Measurements from ENCODE around the gene TRMT61A.

TRMT61A gene

GRCh38 chr14:103514596-103515421 lies 14.2 kb upstream of the TRMT61A start:
- FAIRE-seq (no peak), DNase-seq (ENCODE audit: insufficient read length, low spot score) (no peak)
- TF ChIP-seq TAF1 (IDR thresholded peaks at IDR 0.05; ENCODE audit: low read depth, low read length): no peak
- TF ChIP-seq POU2F2 (IDR thresholded peaks at IDR 0.05; ENCODE audit: low read depth, low read length): 0 out of 2 replicates have a peak, but pooled peaks have one; percentile 13
- TF ChIP-seq PAX5 (IDR thresholded peaks at IDR 0.05; ENCODE audit: insufficient read depth, low read length, severe bottlenecking): no peak
- 0 out of 2 replicates have a peak, but pooled peaks have one; percentile 31 for TF ChIP-seq POLR2A (IDR thresholded peaks at IDR 0.05; ENCODE audit: low read depth, low read length)
- TF ChIP-seq POLR2AphosphoS5 (IDR thresholded peaks at IDR 0.05; ENCODE audit: low read depth, low read length): no peak
- no peak for TF ChIP-seq SPI1 (IDR thresholded peaks at IDR 0.05; ENCODE audit: low read depth, low read length)

GRCh38 chr14:103516426-103517173 lies 12.4 kb upstream of the TRMT61A start:
- DNase-seq (ENCODE audit: insufficient read length, low spot score): no peak
- TF ChIP-seq PAX5 (IDR thresholded peaks at IDR 0.05; ENCODE audit: insufficient read depth, low read length, severe bottlenecking): no peak
- TF ChIP-seq POLR2A (IDR thresholded peaks at IDR 0.05; ENCODE audit: low read depth, low read length): no peak
- no peak for TF ChIP-seq POLR2AphosphoS5 (IDR thresholded peaks at IDR 0.05; ENCODE audit: low read depth, low read length)
- no peak for TF ChIP-seq SPI1 (IDR thresholded peaks at IDR 0.05; ENCODE audit: low read depth, low read length)
- no peak for TF ChIP-seq TAF1 (IDR thresholded peaks at IDR 0.05; ENCODE audit: low read depth, low read length)
- TF ChIP-seq POU2F2 (IDR thresholded peaks at IDR 0.05; ENCODE audit: low read depth, low read length): no peak

GRCh38 chr14:103517174-103517566 lies 11.8 kb upstream of the TRMT61A start:
- FAIRE-seq (no peak), DNase-seq (ENCODE audit: insufficient read length, low spot score) (no peak)
- no peak for TF ChIP-seq POLR2A (IDR thresholded peaks at IDR 0.05; ENCODE audit: low read depth, low read length)
- no peak for TF ChIP-seq POLR2AphosphoS5 (IDR thresholded peaks at IDR 0.05; ENCODE audit: low read depth, low read length)
- no peak for TF ChIP-seq SPI1 (IDR thresholded peaks at IDR 0.05; ENCODE audit: low read depth, low read length)
- TF ChIP-seq TAF1 (IDR thresholded peaks at IDR 0.05; ENCODE audit: low read depth, low read length): no peak
- TF ChIP-seq PAX5 (IDR thresholded peaks at IDR 0.05; ENCODE audit: insufficient read depth, low read length, severe bottlenecking): no peak
- TF ChIP-seq POU2F2 (IDR thresholded peaks at IDR 0.05; ENCODE audit: low read depth, low read length): no peak

More at GRCh38 chr14:103516426-103517173, 12.4 kb upstream of the TRMT61A start:
- FAIRE-seq: no peak

GRCh38 chr14:103517721-103518421 lies 11.1 kb upstream of the TRMT61A start:
- TF ChIP-seq POLR2A (IDR thresholded peaks at IDR 0.05; ENCODE audit: low read depth, low read length) (no peak), POLR2AphosphoS5 (IDR thresholded peaks at IDR 0.05; ENCODE audit: low read depth, low read length) (no peak), TAF1 (IDR thresholded peaks at IDR 0.05; ENCODE audit: low read depth, low read length) (no peak), POU2F2 (IDR thresholded peaks at IDR 0.05; ENCODE audit: low read depth, low read length) (no peak), PAX5 (IDR thresholded peaks at IDR 0.05; ENCODE audit: insufficient read depth, low read length, severe bottlenecking) (no peak), SPI1 (IDR thresholded peaks at IDR 0.05; ENCODE audit: low read depth, low read length) (no peak)
- FAIRE-seq (no peak), DNase-seq (ENCODE audit: insufficient read length, low spot score) (no peak)

- peak; percentile 91 for DNase-seq (ENCODE audit: insufficient read length, low spot score)
- TF ChIP-seq SPI1 (IDR thresholded peaks at IDR 0.05; ENCODE audit: low read depth, low read length): no peak
- no peak for TF ChIP-seq PAX5 (IDR thresholded peaks at IDR 0.05; ENCODE audit: insufficient read depth, low read length, severe bottlenecking)
- TF ChIP-seq POLR2AphosphoS5 (IDR thresholded peaks at IDR 0.05; ENCODE audit: low read depth, low read length): no peak
- no peak for TF ChIP-seq POU2F2 (IDR thresholded peaks at IDR 0.05; ENCODE audit: low read depth, low read length)
- TF ChIP-seq TAF1 (IDR thresholded peaks at IDR 0.05; ENCODE audit: low read depth, low read length): no peak
- no peak for TF ChIP-seq POLR2A (IDR thresholded peaks at IDR 0.05; ENCODE audit: low read depth, low read length)
- peak; percentile 84 for FAIRE-seq
These were observed 10.5 kb upstream of the TRMT61A start for GRCh38 chr14:103518422-103519042.

GRCh38 chr14:103519043-103519836 lies 9.8 kb upstream of the TRMT61A start:
- FAIRE-seq (peak; percentile 55), DNase-seq (ENCODE audit: insufficient read length, low spot score) (no peak)
- TF ChIP-seq TAF1 (IDR thresholded peaks at IDR 0.05; ENCODE audit: low read depth, low read length) (no peak), POU2F2 (IDR thresholded peaks at IDR 0.05; ENCODE audit: low read depth, low read length) (no peak), PAX5 (IDR thresholded peaks at IDR 0.05; ENCODE audit: insufficient read depth, low read length, severe bottlenecking) (no peak), POLR2AphosphoS5 (IDR thresholded peaks at IDR 0.05; ENCODE audit: low read depth, low read length) (no peak)

GRCh38 chr14:103519837-103520212 lies 9.2 kb upstream of the TRMT61A start:
- FAIRE-seq (no peak), DNase-seq (ENCODE audit: insufficient read length, low spot score) (no peak)
- TF ChIP-seq SPI1 (IDR thresholded peaks at IDR 0.05; ENCODE audit: low read depth, low read length) (no peak), POLR2AphosphoS5 (IDR thresholded peaks at IDR 0.05; ENCODE audit: low read depth, low read length) (no peak), POLR2A (IDR thresholded peaks at IDR 0.05; ENCODE audit: low read depth, low read length) (no peak)

- no peak for FAIRE-seq
- no peak for DNase-seq (ENCODE audit: insufficient read length, low spot score)
- TF ChIP-seq TAF1 (IDR thresholded peaks at IDR 0.05; ENCODE audit: low read depth, low read length): no peak
- no peak for TF ChIP-seq SPI1 (IDR thresholded peaks at IDR 0.05; ENCODE audit: low read depth, low read length)
- TF ChIP-seq POLR2A (IDR thresholded peaks at IDR 0.05; ENCODE audit: low read depth, low read length): no peak
These were observed 8.7 kb upstream of the TRMT61A start for GRCh38 chr14:103520269-103520656.
